Activated gamma-delta T cell (primary cell): ENCODE results near the gene CCDC122.
"Not testable (repeated sequence)": the region's sequence is repeated elsewhere in the genome, so short reads cannot be mapped to it uniquely, and the experiment has no call there.

Source experiments
- DNase-seq: peaks from one replicate; lab custom pipeline; 2025; lab: John Stamatoyannopoulos, UW

Gene CCDC122

GRCh38 chr13:43877326-43877725 is 2.2 kb downstream of the CCDC122 start:
- no peak for DNase-seq

GRCh38 chr13:43876366-43876765 is 3.2 kb downstream of the CCDC122 start:
- no peak for DNase-seq

- no peak for DNase-seq
These were observed 4.9 kb downstream of the CCDC122 start for GRCh38 chr13:43874504-43875092.

DNA sequence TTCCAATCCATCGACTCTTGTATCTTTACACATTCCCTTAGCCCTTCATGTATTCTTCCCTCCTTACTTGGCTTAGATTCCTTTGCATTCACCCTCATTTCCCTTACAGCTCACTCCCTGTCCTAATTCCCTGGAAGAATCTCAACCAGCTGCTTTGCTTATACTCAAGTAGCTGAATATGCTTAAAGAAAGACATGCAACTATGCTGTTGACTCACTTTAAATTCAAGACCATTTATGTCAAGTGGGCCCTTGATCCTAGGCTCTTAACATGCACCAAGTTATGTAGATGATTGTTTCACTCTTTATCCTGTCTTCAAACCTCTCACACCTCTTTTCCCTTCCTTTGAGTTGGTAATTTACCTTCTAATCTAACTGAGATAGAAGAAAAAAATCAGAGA is 7.4 kb downstream of the CCDC122 start:
- DNase-seq, result no peak

- no peak for DNase-seq
These were observed 13.6 kb downstream of the CCDC122 start for GRCh38 chr13:43865892-43866291.

- DNase-seq, result no peak
These were observed 14.6 kb downstream of the CCDC122 start for GRCh38 chr13:43864921-43865320.

DNA sequence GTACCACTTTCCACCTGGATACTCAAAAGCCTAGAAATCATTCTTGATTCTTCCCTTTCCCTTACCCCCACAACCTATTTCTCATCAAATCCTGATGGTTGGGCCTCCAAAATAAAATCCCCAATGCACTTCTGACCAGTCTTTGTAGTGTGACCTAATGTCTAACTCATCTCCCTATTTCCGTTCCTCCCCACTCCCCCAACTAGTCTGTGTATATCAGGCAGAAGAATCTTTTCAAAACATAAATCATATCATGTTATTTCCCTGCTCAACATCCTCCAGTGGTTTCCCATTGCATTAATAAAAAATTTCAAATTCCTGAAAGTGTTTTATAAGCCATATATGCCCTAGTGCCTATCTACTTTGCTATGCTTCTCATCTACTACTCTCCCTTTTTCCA is 17.7 kb downstream of the CCDC122 start:
- no peak for DNase-seq

GRCh38 chr13:43852923-43853404 is 26.6 kb downstream of the CCDC122 start:
- DNase-seq, result no peak

GRCh38 chr13:43850873-43851272 is 28.7 kb downstream of the CCDC122 start:
- DNase-seq, result no peak

GRCh38 chr13:43848001-43848649 is 31.4 kb downstream of the CCDC122 start:
- no peak for DNase-seq

DNA sequence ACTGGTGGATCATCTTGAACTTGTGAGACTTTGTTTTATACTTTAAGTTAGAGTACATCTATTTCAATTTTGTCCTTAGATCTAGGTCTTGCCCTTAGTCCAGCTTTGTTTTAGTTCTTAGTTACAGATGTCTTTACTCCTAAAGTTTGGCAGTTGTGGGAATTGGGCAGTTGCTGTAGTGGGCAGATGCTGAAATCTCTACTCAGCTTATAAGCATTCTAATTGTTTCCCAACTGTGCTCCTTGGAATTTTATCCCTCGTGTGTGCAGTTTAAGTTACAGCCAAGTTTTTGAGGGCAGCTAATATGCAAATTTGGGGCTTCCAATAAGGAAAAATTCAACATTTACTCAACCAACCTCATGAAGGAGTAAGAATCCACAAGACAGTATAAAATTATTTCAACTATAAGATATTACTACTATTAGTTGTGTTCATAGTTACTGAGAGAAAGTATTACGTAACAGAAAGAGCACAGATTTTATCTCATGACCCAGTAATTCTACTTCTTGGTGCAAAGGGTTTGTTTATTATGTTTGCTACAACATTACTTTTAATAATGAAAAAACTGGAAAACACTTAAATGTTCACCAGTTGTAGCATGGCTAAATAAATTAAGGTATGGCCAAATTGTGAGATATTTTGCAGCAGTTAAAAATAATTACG is 32.9 kb downstream of the CCDC122 start:
- DNase-seq, result no peak

DNA sequence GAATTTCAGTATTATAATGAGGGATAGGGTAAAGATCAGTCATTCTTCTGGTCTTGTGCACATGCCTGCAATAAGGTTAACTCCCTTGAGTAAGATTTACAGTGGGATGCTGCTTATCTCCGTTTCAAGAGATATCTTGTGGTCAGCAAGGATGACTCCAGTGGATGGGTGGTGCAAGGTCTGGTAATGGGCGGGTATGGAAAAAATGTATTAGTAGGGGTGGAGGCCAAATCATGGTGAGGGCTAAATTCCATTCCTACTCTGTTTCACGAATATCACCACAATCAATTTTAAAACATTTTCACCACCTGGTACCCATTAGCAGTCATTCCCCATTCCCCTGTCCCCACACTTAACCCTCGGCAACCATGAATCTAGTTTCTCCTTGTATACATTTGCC is 40.6 kb downstream of the CCDC122 start:
- no peak for DNase-seq

DNA sequence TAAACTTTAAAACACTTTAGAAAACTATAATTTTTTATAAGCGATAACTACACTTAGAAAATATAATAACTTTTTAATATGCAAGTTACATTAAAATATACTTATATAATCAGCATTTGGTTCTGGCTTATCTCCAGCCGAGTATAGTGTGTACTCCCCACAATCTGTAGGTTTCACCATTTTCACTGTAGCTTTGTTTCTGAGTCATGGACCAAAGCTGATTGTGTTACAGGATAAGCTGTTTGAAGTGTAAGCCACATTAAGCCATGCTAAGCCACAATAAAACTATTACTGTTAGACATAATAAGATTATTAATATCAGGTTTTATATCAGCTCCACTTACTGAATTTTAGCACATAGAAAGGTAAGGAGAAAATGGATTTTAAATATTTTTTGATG is 43.8 kb downstream of the CCDC122 start:
- no peak for DNase-seq

DNA sequence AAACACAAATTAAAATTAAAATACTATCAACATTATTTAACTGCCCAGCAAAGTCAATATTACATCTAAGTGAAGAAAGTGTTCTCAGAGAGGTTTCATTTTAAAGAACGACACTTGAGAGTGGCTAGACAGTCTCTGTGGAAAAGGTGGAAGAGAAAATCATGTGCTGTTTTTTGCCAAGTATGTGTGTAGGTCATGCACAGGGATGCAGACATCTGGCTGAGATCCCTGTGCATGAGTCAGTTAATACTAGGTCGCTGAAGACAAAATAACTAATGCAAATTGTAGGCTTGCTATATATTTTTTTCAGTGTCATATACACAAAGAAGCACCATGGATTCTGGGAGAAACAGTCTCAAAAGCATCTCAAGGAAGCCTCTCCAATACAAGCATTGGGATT is 48.5 kb downstream of the CCDC122 start:
- no peak for DNase-seq

GRCh38 chr13:43830497-43830881 is 49.1 kb downstream of the CCDC122 start:
- no peak for DNase-seq

DNA sequence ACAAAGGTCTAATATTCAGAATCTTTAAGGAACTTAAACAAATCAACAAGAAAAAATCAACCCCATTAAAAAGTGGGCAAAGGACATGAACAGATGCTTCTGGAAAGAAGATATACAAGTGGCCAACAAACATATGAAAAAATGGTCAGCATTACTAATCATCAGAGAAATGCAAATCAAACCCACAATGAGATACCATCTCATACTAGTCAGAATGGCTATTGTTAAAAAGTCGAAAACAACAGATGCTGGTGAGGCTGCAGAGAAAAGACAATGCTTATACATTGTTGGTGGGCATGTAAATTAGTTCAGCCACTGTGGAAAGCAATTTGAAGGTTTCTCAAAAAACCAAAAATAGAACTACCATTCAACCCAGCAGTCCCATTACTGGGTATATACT is 54.9 kb downstream of the CCDC122 start:
- DNase-seq, result not testable (repeated sequence)

DNA sequence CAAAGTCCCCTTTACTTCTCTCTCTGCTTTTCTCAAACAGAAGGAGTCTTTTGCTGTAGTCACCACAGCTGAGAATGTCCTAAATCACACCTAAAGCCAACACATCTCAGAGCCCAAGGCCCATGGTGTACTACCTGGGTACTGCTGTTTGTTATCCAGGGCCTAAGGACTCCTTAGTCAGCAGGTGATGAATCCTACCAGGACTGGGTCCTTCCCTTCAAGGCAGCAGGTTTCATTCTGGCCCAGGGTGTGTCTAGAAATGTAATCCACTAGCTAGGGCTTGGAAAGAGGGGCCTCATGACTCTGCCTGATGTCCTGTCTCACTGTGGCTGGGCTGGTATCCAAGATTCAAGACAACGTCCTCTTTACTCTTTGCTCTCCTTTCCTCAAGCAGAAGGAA is 56.6 kb downstream of the CCDC122 start:
- no peak for DNase-seq

DNA sequence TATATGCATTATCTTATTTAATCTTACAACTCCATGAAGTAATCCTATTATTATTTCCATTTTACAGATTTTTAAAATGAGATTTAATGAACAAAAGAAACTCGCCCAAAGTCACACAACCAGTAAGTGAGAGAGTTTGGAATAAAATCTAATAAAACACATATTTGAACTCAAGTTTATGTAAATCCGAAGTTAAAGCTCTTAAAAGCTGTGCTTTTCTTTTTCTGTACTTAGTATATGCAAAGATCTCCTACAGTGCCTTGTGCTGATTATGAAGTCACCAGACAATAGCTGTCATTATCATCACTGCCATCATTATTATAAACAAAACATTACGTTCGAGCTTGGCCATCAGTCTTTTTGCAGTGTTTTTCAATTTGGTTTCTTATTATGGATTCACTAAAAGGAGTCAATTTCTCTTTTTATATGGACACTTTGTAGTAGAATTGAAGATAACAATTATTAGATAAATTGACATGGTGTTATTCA is 63.1 kb downstream of the CCDC122 start:
- no peak for DNase-seq

GRCh38 chr13:43815204-43815603 is 64.3 kb downstream of the CCDC122 start:
- no peak for DNase-seq

DNA sequence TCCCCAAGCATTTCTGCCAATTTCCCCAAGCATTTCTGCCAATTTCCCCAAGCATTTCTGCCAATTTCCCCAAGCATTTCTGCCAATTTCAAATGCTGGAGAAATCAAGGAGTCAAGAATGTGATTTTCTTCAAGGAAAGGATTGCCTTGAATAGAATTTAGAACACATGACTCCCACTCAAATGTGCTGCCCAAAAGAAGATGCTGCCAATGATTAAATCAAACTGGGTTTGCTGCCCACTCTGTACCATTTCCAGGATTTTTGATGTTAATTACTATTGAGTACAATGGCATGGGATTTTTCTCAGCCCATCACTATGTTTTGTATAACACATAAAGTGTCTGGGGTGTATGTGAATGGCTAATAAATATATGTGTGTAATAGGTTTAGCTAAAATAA is 70.9 kb downstream of the CCDC122 start:
- no peak for DNase-seq

DNA sequence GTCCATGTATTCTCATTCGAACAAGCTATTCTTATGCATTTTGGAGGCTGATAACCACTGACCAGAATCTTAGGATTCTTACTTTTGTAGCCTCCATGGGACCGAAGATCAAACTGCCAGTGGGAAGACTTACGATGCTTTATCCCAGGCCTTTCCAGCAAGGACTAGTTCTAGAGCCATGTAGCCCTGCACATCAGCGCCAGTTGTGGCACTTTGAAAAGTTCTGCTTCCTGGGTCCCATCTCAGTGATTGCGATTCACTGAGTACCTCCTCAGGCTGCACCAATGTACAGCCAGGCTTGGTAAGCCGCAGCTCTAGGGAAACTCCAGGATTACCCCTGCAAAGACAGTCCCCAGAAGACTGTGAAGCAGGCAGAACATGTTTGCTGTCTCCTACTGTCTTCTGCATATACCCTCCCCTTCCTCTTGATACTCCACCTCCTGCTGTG is 73.8 kb downstream of the CCDC122 start:
- no peak for DNase-seq

DNA sequence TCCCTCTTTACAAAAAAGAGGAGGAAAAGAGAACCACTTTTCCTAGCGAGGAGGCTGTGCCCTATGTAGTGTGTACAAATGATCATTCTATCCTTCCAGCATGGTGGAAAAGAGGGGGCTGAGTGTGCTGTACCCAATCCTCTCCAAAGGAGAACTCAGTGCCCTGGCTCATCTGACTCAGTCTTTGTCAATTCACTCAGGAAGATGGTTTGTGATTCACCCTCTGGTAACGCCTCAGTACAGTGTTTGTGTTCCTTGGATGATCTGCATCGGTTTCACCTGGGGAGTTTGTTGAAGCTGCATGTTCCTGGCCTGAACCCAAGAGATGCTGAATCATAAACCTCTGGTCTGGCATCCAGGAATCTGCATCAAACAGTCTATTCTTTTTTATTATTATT is 74.5 kb downstream of the CCDC122 start:
- DNase-seq, result no peak

- DNase-seq, result no peak
These were observed 75.0 kb downstream of the CCDC122 start for GRCh38 chr13:43804461-43805070.
